ENCODE data around the gene RNF17.

Gene RNF17

GRCh38 chr13:24860770-24861169, 96.8 kb downstream of the RNF17 start:
- no peak for DNase-seq

GRCh38 chr13:24861617-24862362, 97.8 kb downstream of the RNF17 start:
- no peak for DNase-seq

DNA sequence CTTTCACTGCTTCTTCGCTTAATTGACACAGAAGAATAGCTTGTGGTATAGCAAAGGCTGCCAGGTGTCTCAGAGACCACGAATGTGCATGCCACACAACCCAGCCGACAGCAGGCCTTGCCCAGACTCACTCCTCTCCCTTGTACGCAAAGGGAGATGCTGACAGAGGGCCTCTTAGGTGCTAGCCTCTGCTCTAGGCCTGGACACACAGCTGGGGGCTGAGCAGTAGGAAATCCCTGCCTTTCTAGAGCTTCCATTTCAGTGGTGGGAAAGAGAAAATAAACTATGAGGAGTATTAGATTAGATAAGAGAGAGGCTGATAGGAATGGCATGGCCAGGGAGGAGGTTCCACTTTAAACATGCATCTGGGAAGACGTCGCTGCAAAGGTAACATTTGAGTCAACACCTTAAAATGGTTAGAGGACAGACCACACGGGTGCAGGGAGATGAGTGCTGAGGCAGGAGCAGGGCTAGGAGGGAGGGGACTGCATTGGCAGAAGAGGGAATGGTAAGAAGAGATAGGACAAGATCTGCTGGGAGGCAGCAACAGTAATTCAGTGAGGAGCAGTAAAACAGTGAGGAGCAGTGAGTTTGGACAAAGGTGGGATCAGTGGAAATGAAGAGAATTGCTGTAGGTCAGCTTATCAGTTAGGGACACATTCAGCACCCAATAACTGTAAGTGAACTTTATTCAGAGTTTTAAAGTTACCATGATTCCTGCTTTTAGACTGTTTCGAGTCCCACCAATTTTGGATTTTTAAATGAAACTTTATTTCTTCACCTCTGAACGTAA, 100.0 kb downstream of the RNF17 start:
- no peak for DNase-seq

- no peak for DNase-seq
Observed at GRCh38 chr13:24864579-24864978, 100.6 kb downstream of the RNF17 start.

DNA sequence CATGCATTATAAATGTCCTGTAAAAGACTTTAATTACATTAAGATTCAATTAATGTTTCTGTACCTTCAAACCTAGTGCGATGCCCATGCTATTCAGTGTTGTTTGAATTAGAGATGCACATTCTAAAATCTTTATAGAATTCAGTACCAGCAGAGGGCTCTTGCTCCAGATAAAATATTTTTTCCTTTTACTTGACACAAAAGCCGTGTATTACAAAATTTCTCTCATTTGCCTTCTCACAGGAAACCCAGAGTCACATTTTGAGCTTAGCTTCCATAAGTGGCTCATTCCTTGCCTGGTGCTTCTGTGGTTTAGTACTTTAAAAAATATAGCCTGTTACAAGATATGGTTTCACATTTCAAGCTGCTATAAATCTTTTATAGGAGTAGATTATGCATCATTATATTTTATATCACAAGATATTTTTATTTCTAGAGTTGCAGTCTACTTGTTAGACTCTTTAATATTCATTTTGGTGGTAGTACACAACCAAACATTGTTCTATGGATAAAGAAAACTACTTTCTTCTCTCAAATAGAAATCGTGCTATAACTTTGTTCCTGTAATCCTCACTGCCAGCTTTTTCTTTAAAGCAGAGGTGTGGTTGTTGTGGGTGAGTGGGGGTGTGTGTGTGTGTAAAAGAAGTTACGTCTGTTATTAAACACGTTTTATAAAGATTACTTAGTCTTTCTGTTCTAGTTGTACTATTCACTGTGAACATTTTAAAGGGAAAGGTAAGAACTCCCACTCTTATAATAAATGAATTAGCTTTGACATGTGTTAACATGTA, 101.4 kb downstream of the RNF17 start:
- no peak for DNase-seq

GRCh38 chr13:24866488-24866887, 102.5 kb downstream of the RNF17 start:
- no peak for DNase-seq

DNA sequence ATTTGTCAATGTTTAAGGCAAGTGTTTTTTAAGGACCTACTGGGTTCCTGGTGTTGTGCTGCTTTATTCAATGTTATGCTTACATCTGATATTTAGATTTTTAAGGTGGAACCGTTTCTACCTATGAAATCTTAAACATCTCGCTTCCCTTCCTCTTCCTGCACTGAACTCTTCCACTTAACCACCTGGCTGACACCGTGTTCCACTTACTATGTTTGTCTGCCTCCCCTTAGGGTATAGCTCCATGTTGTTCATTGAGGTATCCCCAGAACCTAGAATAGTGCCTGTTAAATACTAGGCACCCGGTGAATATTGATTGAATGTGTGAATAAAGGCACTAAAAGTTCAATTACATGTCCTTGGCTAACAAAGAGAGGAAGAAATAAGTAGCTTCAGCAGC, 104.9 kb downstream of the RNF17 start:
- DNase-seq: no peak

DNA sequence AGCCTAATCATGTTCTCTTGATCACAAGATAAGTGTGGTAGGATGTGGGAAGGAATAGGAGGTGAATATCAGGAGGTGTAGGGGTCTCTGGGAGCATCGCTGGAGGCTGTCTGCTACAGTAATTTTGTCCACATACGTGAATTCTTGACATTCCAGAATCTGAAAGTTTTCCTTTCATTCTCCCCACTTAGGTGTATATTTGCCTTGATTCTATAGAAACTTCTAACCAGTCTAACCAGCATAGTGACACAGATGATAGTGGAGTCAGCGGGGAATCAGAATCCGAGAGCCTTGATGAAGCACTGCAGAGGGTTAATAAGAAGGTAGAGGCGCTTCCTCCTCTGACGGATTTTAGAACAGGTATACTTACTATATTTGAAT, 106.4 kb downstream of the RNF17 start:
- DNase-seq: no peak

DNA sequence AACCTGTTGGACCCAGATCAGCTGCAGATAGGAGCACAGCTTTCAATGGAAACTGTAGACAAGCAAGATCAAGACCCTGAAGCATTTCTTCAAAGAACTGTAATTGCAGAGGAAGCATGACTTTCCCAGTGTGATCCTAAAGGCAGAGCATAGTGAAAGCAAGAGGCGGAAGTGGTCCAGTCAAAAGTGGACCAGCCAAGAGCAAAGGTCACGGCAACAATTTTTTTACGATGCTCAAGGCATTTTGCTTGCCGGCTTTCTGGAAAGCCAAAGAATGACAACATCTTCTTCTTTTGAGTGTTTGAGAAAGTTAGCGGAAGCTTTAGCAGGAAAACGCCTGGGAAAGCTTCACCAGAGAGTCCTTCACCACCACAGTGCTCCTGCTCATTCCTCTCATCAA, 111.6 kb downstream of the RNF17 start:
- DNase-seq: no peak

GRCh38 chr13:24877531-24877930, 113.6 kb downstream of the RNF17 start:
- DNase-seq: no peak

- DNase-seq: no peak
Observed at GRCh38 chr13:24878340-24878739, 114.4 kb downstream of the RNF17 start.

DNA sequence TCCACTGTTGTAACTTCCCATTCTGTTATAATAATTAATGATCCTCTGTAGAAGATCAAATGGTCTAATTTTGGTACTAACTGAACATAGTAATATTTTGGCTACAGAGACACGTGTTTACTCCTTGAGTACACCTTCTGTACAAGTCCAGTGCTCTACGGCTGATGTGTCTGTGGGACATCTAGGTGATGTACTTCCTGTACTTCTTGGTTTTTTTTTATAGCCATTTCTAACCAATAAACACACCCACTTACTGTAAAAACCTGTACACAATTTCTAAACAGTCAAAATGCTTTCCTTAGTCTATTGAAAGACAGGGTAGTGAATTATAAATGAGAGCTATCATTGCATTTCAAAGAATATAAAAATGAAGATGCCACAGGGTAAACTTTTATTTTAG, 118.7 kb downstream of the RNF17 start:
- DNase-seq: no peak

- no peak for DNase-seq
Observed at GRCh38 chr13:24887759-24888158, 123.8 kb downstream of the RNF17 start.

- DNase-seq: no peak
Observed at GRCh38 chr13:24888291-24888931, 124.4 kb downstream of the RNF17 start.

DNA sequence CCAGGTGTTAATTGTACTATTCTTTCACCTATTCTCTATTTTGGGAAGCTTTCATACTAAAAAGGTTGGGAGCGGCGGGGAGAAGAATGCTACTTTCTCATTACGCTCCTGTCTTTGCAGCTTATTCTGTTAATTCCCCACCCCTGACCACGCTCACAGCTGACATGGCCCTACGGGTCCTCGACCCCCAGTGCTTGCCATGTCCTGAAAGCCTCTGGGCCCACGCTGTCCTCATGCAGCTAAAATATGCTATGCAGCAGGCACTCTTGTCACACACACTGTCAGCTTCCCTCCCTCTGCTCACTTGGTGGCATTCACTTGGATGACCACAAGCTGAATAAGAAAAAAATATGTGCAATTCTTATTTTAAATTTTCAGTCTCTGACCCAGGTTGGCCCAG, 126.3 kb downstream of the RNF17 start:
- DNase-seq: no peak

GRCh38 chr13:24891476-24892108, 127.6 kb downstream of the RNF17 start:
- no peak for DNase-seq

DNA sequence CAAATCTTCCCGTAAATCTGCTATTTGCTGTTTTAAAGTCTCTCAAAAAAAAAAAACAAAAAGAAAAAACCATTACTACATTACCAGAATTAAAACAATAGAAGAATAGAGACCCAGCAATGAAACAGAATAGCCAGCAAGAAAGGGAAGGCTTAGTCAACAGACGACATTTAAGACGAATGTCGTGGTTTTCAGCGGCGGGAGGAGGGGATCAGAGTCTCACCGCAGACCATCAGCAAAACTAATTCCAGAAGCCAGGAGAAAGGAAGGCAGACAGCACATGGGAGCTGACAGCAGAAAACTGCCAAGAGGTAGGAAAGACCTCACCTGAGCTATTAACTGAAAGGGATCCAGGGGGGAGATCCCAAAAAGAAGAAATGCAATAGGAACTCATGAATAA, 128.9 kb downstream of the RNF17 start:
- DNase-seq: no peak

- no peak for DNase-seq
Observed at GRCh38 chr13:24893863-24894262, 129.9 kb downstream of the RNF17 start.

DNA sequence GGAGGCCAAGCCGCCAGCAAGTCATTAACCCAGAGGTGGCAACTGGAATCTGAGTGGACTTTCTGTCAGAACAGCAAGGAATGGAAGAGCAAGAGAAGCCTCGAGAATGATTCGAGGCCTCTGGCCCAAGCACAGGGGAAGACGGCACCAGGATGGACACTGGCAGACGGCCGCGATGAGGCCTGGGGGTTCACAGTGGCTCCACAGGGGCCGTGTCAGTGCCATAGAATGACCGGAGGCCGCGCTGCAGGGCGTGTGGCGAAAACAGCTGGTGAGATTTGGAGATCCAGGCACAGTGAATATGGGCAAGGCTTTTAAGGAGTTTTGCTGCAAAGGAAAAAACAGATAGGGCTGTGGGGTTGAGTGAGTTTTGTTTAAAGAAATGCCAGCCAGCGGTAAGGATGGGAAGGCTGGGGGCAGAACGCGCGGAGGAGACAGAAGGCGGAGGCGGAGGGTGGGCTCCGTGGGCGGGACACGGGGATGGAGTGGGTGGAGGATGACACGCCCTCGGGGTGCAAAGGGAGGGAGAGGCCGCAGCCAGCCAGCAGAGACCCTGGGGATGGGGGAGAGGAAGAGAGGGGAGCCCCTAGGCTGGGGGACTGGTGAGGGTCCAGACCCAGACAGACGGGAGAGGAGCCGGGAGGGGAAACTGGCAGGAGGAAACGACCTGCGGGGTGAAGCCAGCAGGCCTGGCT, 130.5 kb downstream of the RNF17 start:
- no peak for DNase-seq

- no peak for DNase-seq
Observed at GRCh38 chr13:24894972-24895300, 131.0 kb downstream of the RNF17 start.

DNA sequence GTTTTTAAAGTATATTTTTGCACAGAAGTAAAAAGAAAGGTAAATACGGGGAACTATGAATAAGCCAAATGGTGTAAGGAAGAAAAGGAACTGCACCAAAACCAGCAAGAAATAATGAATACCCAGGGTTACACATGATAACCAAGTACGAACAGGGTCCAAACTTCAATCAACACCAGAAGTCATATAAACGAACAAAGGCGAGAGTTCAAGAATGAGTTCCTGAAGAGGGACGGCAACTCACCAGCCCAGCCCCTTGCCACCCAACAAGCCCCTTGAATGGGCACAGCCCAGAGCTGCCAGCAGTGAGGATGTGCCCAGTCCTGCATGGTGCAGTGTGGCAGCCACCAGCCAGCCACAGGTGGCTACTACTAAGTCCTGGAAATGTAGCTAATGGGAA, 132.1 kb downstream of the RNF17 start:
- no peak for DNase-seq

GRCh38 chr13:24897293-24897692, 133.3 kb downstream of the RNF17 start:
- no peak for DNase-seq

Data from activated T-cell treated with anti-CD3 and anti-CD28 coated beads, Interleukin-2, amount 50 U/mL, for 1 hour (primary cell).